Mesodermal cell (in vitro differentiated cells): Measurements from ENCODE around the gene GJD3. TPM values are rescaled to one million over a fixed set of nuclear protein-coding genes. Genes with fewer than 3 reads are reported as not detected.
"Not testable (repeated sequence)": the region's sequence is repeated elsewhere in the genome, so short reads cannot be mapped to it uniquely, and the experiment has no call there.

Source experiments
- H3K27ac ChIP-seq: 2 replicates; pipeline ENCODE4 v1.7.0; 2013; ENCODE audit warnings: mild to moderate bottlenecking, low read depth, low read length, moderate library complexity; ENCODE audit not compliant: severe bottlenecking
- H3K36me3 ChIP-seq: 2 replicates; pipeline ENCODE4 v1.7.1; 2013; ENCODE audit warnings: mild to moderate bottlenecking, low read length, moderate library complexity; ENCODE audit not compliant: control insufficient read depth, insufficient read depth
- H3K4me1 ChIP-seq: one replicate; pipeline ENCODE4 v1.7.1; 2013; ENCODE audit warnings: mild to moderate bottlenecking, low read length; ENCODE audit not compliant: insufficient read depth, control insufficient read depth, poor library complexity, severe bottlenecking
- H3K4me3 ChIP-seq: 2 replicates; pipeline ENCODE4 v1.7.0; 2013; ENCODE audit warnings: low read length, control low read depth, mild to moderate bottlenecking; ENCODE audit not compliant: insufficient read depth, poor library complexity, severe bottlenecking; ENCODE audit errors: extremely low read depth
- H3K9me3 ChIP-seq: 2 replicates; pipeline ENCODE4 v1.7.1; 2013; ENCODE audit warnings: mild to moderate bottlenecking, low read length, moderate library complexity; ENCODE audit not compliant: control insufficient read depth
- WGBS, 2 experiments: methylation state at CpG; one replicate each; pipeline ENCODE4 v1.1.5; 2013; ENCODE audit warnings: missing lambda C conversion rate in 2 of 2; ENCODE audit not compliant: insufficient coverage in 2 of 2; 5-methylcytosine and 5-hydroxymethylcytosine counted together
- polyA plus RNA-seq, 2 experiments: library from polyadenylated mRNA; stranded (reverse); fragments of 50-300 nt; gene quantifications; one replicate each; pipeline ENCODE4 v1.2.3, GENCODE V29; 2013

Gene GJD3, protein sequence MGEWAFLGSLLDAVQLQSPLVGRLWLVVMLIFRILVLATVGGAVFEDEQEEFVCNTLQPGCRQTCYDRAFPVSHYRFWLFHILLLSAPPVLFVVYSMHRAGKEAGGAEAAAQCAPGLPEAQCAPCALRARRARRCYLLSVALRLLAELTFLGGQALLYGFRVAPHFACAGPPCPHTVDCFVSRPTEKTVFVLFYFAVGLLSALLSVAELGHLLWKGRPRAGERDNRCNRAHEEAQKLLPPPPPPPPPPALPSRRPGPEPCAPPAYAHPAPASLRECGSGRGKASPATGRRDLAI
- 0.37 TPM for polyA plus RNA-seq (2013, experiment 1 of 2)
- not detected for polyA plus RNA-seq (2013, experiment 2 of 2)

- H3K4me1 ChIP-seq = no peaks in the 10 kb centered on the region
- H3K4me3 ChIP-seq = peak within 1 kb of the TSS; percentile 51
- no peaks in the 10 kb centered on the region for H3K36me3 ChIP-seq
- no peaks in the 10 kb centered on the region for H3K9me3 ChIP-seq
- 55 to 65% methylated on average over 7 to 19 of the region's 22 CpGs for WGBS, 2 experiments
- H3K27ac ChIP-seq = no peak within 1 kb of the TSS
Measured at GRCh38 chr17:40364121-40364861, at the start of gene GJD3. GJD3 (minus strand) TSS chr17:40364737; CDS start chr17:40363815, 922 bp downstream.

DNA sequence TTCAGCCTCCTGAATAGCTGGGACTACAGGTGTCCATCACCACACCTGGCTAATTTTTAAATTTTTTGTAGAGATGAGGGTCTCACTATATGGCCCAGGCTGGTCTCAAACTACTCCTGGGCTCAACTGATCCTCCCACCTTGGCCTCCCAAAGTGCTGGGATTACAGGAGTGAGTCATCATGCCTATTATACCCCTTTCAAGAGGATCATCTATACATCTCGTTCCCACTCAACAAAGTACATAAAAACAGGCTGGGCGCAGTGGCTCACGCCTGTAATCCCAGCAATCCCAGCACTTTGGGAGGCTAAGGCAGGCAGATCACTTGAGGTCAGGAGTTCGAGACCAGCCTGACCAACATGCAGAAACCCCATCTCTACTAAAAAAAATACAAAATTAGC lies 49.8 kb upstream of the GJD3 start:
- H3K36me3 ChIP-seq = peaks cover 64% of the 10 kb centered on the region

GRCh38 chr17:40412880-40413279 lies 48.3 kb upstream of the GJD3 start:
- Histone ChIP-seq H3K27ac (no peak overlapping the region), H3K9me3 (no peaks in the 10 kb centered on the region), H3K36me3 (peaks cover 77% of the 10 kb centered on the region), H3K4me3 (no peak overlapping the region), H3K4me1 (no peaks in the 10 kb centered on the region)

More for the DNA sequence above, 49.8 kb upstream of the GJD3 start:
- H3K27ac ChIP-seq, H3K9me3 ChIP-seq, H3K4me1 ChIP-seq, H3K4me3 ChIP-seq: not testable (repeated sequence)
- WGBS, 2 experiments = 98 to 100% methylated on average over 2 to 4 of the region's 4 CpGs

DNA sequence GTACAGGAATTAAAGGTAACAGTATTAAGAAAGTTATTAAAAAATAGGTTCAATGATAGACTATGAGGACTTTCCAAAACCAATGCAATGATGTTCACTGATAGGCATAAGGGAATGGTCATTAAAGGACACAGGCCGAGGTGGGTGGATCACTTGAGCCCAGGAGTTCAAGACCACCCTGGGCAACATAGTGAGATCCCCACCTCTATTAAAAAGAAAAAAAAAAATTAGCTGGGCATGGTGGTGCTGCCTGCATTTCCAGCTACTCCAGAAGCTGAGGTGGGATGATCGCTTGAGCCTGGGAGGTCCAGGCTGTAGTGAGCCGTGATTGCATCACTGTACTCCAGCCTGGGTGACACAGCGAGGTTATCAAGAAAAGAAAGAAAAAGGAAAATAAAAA lies 47.3 kb upstream of the GJD3 start:
- no peak overlapping the region for H3K4me3 ChIP-seq
- no peaks in the 10 kb centered on the region for H3K4me1 ChIP-seq
- H3K36me3 ChIP-seq = peaks cover 83% of the 10 kb centered on the region
- 96 to 100% methylated on average over 3 to 4 of the region's 4 CpGs for WGBS, 2 experiments
- no peaks in the 10 kb centered on the region for H3K9me3 ChIP-seq
- H3K27ac ChIP-seq = no peak overlapping the region

GRCh38 chr17:40410082-40410481 lies 45.5 kb upstream of the GJD3 start:
- no peak overlapping the region for H3K4me3 ChIP-seq
- H3K9me3 ChIP-seq = no peaks in the 10 kb centered on the region
- no peaks in the 10 kb centered on the region for H3K4me1 ChIP-seq
- H3K27ac ChIP-seq = no peak overlapping the region
- peaks cover 87% of the 10 kb centered on the region for H3K36me3 ChIP-seq
- 89 to 100% methylated on average over 1 of the region's 1 CpG for WGBS, 2 experiments

- H3K27ac ChIP-seq, H3K4me1 ChIP-seq, H3K9me3 ChIP-seq, H3K4me3 ChIP-seq: not testable (repeated sequence)
- 90 to 94% methylated on average over 2 of the region's 4 CpGs for WGBS, 2 experiments
- peaks cover 91% of the 10 kb centered on the region for H3K36me3 ChIP-seq
Measured at GRCh38 chr17:40409540-40409939, 45.0 kb upstream of the GJD3 start.

GRCh38 chr17:40407460-40407859 lies 42.9 kb upstream of the GJD3 start:
- Histone ChIP-seq H3K36me3 (peaks cover 90% of the 10 kb centered on the region), H3K27ac (no peak overlapping the region), H3K4me1 (no peaks in the 10 kb centered on the region), H3K9me3 (no peaks in the 10 kb centered on the region), H3K4me3 (no peak overlapping the region)
- WGBS, 2 experiments = 92% methylated on average over 2 of the region's 3 CpGs; no CpG with 5 or more reads in 1 of the 2 experiments

DNA sequence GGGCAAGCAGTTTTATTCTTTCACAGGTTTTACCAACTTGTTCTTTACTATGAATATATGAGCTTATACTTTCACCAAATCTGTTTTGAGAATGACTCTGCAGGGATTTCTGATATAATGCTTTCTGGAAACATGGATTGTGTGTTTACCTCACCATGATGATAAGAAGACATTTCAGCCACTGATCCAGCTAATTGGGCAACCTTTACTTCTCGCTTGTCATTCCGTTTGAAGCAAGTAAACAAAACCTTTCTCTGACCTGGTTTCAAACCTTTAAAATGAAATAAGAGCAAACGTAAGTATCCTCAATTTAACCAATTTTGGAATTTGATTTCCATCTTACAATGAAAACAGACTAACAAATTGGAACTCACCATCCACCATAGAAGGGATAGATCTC lies 39.5 kb upstream of the GJD3 start:
- 100% methylated on average over 2 to 3 of the region's 3 CpGs for WGBS, 2 experiments
- Histone ChIP-seq H3K36me3 (peaks cover 89% of the 10 kb centered on the region), H3K9me3 (no peaks in the 10 kb centered on the region), H3K4me3 (no peak overlapping the region), H3K27ac (no peak overlapping the region), H3K4me1 (no peaks in the 10 kb centered on the region)

DNA sequence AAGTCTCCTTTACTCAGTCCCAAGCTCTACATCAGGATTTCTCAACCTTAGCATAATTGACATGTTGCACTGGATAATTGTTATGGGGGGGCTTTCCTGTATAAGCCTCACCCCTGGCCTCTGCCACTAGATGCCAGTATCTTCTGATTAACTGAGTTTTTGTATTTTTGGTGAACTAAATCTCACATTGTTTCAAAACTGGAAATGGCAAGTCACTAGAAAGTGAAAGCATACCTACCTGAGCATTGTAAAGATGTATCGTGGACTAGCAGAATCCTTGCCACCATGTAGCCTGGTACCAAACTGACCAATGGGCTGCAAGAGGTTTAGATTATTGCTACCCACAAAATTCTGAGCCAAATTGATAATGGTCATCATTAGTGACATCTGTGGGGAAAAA lies 38.1 kb upstream of the GJD3 start:
- no peak overlapping the region for H3K27ac ChIP-seq
- H3K9me3 ChIP-seq = no peaks in the 10 kb centered on the region
- no peaks in the 10 kb centered on the region for H3K4me1 ChIP-seq
- H3K36me3 ChIP-seq = peaks cover 90% of the 10 kb centered on the region
- no peak overlapping the region for H3K4me3 ChIP-seq
- WGBS, 2 experiments = 100% methylated on average over 1 of the region's 1 CpG; no CpG with 5 or more reads in 1 of the 2 experiments

DNA sequence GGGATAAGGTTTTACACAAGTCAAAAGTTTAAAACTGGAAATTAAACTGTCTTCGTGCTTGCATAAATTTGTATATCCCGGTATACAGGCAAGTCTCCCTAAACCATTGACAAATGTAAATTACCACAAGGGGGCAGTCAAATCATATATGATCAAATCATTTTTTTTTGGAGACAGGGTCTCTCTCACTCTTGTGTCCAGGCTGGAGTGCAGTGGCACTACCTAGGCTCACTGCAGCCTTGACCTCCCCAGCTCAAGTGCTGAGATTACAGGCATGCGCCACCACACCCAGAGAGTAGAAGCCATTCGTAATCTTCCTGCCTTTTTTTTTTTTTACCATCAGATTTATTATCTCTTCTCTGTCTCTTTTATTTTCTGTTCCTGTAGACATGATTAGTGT lies 34.6 kb upstream of the GJD3 start:
- H3K27ac ChIP-seq = no peak overlapping the region
- H3K9me3 ChIP-seq = no peaks in the 10 kb centered on the region
- peaks cover 99% of the 10 kb centered on the region for H3K36me3 ChIP-seq
- H3K4me3 ChIP-seq = no peak overlapping the region
- no peaks in the 10 kb centered on the region for H3K4me1 ChIP-seq
- WGBS, 2 experiments = 81 to 87% methylated on average over 3 of the region's 4 CpGs

DNA sequence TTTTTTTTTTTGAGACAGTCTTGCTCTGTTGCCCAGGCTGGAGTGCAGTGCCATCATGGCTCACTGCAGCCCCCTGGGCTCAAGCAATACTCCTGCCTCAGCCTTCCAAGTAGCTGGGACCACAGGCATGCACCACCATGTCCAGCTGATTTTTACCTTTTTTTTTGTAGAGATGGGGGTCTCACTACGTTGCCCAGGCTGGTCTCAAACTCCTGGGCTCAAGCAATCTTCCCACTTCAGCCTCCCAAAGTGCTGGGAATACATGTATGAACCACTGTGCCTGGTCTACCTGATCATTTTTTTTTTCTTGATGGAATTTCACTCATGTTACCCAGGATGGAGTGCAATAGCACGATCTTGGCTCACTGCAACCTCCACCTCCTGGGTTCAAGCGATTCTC lies 22.0 kb upstream of the GJD3 start:
- WGBS, 2 experiments = 94 to 100% methylated on average over 1 to 2 of the region's 3 CpGs

More for the DNA sequence above, 22.0 kb upstream of the GJD3 start:
- H3K4me3 ChIP-seq, H3K4me1 ChIP-seq, H3K9me3 ChIP-seq, H3K27ac ChIP-seq: not testable (repeated sequence)
- peaks cover 41% of the 10 kb centered on the region for H3K36me3 ChIP-seq
